Ishikawa (cell line): ENCODE measurements around the gene SEMA5A.

Source experiments
- CEBPB ChIP-seq: IDR thresholded peaks from 2 replicates; pipeline ENCODE4 v1.6.1; 2012
- CREB1 ChIP-seq: IDR thresholded peaks from 2 replicates; pipeline ENCODE4 v1.6.1; 2012; ENCODE audit warnings: low read depth
- EGR1 ChIP-seq: IDR thresholded peaks from 2 replicates; pipeline ENCODE4 v1.6.1; 2012
- EP300 ChIP-seq: IDR thresholded peaks from 2 replicates; pipeline ENCODE4 v1.6.1; 2012; ENCODE audit warnings: borderline replicate concordance
- FOXM1 ChIP-seq: IDR thresholded peaks from 2 replicates; pipeline ENCODE4 v1.6.1; 2012; ENCODE audit warnings: low read depth, borderline replicate concordance
- NFIC ChIP-seq: IDR thresholded peaks from 2 replicates; pipeline ENCODE4 v1.6.1; 2012
- RAD21 ChIP-seq: IDR thresholded peaks from 2 replicates; pipeline ENCODE4 v1.6.1; 2012; ENCODE audit warnings: low read depth
- REST ChIP-seq: IDR thresholded peaks from 2 replicates; pipeline ENCODE4 v1.6.1; 2012; ENCODE audit warnings: low read depth, mild to moderate bottlenecking
- TAF1 ChIP-seq: IDR thresholded peaks from 2 replicates; pipeline ENCODE4 v1.6.1; 2012; ENCODE audit warnings: low read depth, mild to moderate bottlenecking
- TCF12 ChIP-seq: IDR thresholded peaks from 2 replicates; pipeline ENCODE4 v1.6.1; 2012; ENCODE audit warnings: low read depth
- TEAD4 ChIP-seq: IDR thresholded peaks from 2 replicates; pipeline ENCODE4 v1.6.1; 2012
- USF1 ChIP-seq: IDR thresholded peaks from 2 replicates; pipeline ENCODE4 v1.6.1; 2012
- YY1 ChIP-seq: IDR thresholded peaks from 2 replicates; pipeline ENCODE4 v1.6.1; 2012; ENCODE audit warnings: low read depth
- ZBTB7A ChIP-seq: IDR thresholded peaks from 2 replicates; pipeline ENCODE4 v1.6.1; 2012; ENCODE audit warnings: low read depth
- TF ChIP-seq, protein P1 (sequence below): IDR thresholded peaks from 2 replicates; pipeline ENCODE4 v1.6.1; 2012

Gene SEMA5A

DNA sequence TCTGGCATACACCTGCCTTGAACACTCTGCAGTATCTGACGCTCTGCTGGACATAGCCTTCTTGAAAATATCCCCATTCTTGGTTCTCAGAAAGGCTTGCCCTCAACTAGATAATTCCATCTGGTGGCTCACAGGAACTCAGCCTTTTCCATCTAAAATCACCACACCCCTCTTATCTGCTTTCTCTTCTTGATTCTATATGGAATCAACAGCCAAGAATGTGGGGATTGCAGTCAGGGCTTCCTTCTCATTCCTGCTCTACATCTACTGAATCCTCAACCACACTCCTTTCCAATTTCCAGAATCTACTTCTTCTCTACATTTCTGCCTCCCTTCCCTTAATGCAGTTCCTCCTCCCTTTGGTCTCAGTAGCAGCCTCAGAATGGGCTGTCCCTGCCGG is 170.1 kb downstream of the SEMA5A start:
- TF ChIP-seq REST (no peak), TEAD4 (no peak), TAF1 (no peak), CEBPB (no peak), YY1 (no peak), EGR1 (no peak), EP300 (no peak), CREB1 (no peak), NFIC (no peak), USF1 (no peak)
- TF ChIP-seq, protein P1, sequence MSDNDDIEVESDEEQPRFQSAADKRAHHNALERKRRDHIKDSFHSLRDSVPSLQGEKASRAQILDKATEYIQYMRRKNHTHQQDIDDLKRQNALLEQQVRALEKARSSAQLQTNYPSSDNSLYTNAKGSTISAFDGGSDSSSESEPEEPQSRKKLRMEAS: no peak

DNA sequence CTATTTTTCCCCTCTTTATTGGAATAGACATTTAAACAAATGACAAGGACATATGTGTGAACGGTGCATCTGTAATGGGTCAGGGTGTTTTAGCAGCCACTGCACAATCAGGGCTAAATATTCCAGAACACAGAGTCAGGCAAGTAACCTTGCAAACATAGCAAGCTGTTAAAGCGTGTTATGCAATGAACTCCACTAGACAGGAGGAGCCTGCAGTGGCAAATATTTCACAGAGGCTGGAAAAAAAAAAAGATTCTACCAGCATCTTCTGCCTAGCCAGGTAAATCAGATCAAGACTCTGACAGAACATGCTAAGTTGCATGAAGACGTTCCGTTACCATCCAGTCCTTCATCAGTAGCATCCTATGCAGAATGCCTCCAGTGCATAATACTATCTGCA is 171.8 kb downstream of the SEMA5A start:
- TF ChIP-seq CREB1: no peak
- no peak for TF ChIP-seq EP300
- TF ChIP-seq TCF12: no peak
- TF ChIP-seq USF1: no peak
- no peak for TF ChIP-seq ZBTB7A
- TF ChIP-seq REST: no peak
- TF ChIP-seq EGR1: no peak
- TF ChIP-seq RAD21: no peak
- TF ChIP-seq, protein P1: no peak
- TF ChIP-seq TEAD4: no peak
- TF ChIP-seq CEBPB: no peak
- TF ChIP-seq TAF1: no peak
- no peak for TF ChIP-seq FOXM1
- no peak for TF ChIP-seq YY1
- TF ChIP-seq NFIC: no peak

DNA sequence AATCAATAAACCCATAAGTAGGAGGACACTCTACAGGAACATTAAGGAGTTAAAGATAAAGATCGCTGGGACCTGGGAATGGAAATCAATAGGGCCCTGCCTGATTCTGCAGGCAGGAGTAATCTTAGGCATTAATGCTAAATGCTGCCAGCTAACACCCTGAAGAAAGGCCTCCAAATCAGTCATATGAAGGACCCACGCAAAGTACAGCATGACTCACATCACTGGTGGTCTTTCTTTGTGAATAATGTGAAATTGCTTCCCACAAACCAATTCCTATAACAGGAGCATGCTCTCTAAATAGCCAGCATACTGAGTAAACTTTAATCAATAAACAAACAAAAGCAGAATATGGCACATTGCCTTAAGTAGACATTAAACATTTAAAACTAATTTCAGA is 172.3 kb downstream of the SEMA5A start:
- no peak for TF ChIP-seq CREB1
- TF ChIP-seq RAD21: no peak
- TF ChIP-seq EP300: no peak
- no peak for TF ChIP-seq CEBPB
- no peak for TF ChIP-seq YY1
- no peak for TF ChIP-seq REST
- no peak for TF ChIP-seq EGR1
- TF ChIP-seq ZBTB7A: no peak
- no peak for TF ChIP-seq TAF1
- TF ChIP-seq, protein P1: no peak
- no peak for TF ChIP-seq NFIC
- no peak for TF ChIP-seq TCF12
- TF ChIP-seq TEAD4: no peak
- TF ChIP-seq FOXM1: no peak
- no peak for TF ChIP-seq USF1

DNA sequence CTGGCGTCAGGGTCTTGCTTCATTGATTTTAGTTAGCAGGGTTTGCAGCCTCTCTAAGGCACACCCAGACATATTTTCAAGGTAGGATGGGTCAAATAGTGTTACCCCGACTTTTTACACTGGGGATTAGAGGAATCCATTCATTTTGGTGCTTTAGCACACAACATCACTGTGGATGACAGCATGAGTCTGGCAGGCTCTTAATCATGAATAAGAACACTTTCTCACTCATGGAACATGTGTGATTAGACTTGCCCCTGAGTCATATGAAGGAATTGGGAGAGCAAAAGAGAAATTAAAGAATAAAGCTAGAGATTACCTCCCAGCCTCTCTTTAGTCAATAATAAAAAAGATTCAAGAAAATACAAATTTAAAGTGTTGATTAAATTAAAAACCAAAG is 175.6 kb downstream of the SEMA5A start:
- no peak for TF ChIP-seq REST
